GDM1 (cell line): Measurements from ENCODE around the gene GHRHR.

Experiments
- DNase-seq: peaks from one replicate; lab custom pipeline; 2025; lab: John Stamatoyannopoulos, UW

GHRHR gene

DNA sequence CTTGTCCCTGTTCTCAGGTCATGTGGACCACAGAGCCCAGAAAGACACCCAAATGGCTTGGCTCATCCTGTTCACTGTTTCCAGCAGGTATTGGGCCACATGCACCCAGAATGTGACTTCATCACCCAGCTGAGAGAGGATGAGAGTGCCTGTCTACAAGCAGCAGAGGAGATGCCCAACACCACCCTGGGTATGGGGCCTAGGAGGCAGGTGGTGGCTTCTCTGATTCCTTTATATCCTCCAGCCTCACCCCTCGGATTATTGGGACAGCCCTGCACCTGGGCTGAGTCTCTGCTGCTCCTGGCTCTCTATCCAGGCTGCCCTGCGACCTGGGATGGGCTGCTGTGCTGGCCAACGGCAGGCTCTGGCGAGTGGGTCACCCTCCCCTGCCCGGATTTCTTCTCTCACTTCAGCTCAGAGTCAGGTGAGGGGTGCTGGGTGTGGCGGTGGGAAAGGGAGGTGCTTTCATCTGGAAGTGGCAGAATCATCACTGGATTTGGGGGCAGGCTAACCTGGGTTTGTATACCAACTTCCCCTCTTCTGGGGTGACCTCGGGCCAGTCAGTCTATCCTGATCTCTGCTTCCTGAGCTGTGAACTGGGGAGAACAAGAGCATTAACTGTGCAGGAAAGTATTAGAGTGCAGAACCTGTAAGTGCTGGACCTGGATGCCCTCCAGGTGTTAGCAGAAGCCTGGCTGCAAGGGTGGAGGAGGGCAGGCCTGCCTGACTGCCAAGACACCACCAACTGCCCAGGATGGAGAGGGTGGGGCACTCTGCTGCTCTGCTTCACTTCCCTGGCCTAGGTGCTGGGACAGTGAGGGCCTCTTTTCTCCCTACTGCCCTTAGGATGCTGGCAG lies 5.2 kb downstream of the GHRHR start:
- DNase-seq: no peak

DNA sequence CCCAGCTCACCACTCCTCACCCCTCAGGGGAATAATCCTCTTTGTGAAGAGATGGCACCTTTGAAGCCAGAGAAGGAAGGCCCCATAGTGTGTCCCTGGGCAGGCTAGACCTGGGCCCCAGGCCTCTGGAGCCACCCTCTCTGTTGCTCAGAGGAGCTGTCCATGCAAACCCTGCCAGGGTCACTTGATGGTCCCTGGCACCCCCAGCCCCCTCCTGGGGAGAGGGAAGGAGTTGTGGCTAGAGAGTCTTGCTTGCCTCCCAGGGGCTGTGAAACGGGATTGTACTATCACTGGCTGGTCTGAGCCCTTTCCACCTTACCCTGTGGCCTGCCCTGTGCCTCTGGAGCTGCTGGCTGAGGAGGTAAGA lies 5.8 kb downstream of the GHRHR start:
- DNase-seq: no peak

DNA sequence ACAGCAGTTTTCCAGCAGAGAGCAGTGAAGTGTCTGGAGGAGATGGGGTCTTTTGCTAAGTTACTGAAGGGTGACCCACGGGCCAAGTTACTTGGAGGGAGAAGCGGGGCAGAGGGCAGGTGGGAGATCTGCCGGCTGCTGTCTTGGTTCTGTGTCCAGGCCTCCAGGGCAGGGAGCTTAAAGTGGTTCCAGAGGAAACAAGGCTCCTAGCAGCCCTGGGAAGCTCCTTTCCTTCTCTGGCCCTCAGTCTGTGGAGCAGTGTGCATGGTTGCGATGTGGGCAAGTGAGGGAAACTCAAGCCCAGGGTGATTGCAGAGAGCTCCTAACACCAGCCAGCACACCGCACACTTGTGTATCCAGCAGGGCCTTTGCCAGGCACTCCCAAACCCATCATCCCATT lies 6.3 kb downstream of the GHRHR start:
- DNase-seq: no peak

DNA sequence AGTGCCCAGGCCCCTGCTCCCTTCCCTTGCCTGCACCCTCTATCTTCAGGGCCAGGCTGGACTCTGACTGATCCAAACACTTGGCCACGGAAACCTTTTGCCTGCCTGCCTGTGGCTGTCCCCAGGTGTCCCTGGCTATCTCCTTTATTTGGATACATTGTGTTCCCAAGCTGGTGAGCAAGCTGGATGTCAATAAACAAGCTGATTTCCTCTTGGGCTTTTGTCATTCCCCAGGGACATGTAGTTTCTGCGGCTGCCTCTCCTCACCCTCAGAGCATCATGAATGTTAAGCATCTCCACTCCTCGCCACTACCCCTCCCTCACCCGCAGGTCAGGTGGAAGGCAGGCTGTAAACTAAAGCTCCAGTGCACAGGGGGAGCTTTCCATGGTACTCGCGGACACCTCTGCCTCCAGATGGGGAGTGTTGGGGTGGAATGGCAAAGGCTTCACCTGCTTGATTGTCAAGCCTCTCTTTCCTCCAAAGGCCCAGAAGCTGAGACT lies 6.9 kb downstream of the GHRHR start:
- no peak for DNase-seq

DNA sequence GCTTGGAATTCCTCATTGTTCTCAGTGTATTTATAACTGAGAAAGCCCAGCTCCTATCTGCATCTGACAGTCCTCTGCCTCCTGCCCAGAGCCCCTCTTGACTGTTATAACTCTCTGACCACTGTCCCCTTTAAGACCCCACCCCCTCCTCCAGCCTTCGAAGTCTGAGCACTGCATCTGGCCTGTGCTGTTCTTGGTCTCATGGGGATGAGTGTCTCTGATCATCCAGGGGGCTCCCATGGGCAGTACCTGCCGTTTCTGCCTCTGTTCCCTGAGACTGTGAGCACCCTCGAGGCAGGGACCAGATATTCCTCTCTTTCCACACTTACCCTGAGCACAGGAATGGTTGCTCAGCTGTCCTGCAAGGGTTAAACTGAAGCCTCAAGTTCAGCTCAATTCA lies 7.7 kb downstream of the GHRHR start:
- no peak for DNase-seq

DNA sequence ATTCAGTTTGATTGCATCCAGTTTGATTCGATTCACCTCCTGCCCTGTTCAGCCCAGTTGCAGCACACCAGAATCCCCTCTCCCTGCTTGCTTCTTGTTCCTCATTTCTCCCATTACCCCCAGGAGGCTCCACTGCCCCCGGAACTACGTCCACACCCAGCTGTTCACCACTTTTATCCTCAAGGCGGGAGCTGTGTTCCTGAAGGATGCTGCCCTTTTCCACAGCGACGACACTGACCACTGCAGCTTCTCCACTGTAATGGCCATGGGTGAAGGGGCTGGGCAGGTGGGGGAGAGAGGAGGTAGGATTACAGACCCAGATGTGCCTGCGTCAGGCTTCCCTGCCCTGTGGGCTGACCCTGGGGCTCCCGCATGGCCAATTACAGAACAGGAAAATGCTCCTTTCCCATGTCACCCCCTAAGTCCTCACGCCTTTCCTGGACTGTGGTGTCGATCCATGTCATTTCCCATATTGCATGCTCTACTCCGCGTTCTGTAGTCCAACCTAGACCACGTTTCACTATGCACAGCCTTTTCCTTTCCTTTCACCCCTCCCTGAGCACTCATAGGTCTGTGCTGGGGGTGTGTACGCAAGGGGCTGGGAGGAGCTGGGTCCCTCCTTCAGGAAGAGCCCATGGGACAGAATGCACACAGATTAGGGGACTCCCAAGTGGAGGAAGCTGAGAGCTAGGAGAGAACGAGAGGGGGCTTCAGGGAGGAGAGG lies 8.2 kb downstream of the GHRHR start:
- DNase-seq: no peak

DNA sequence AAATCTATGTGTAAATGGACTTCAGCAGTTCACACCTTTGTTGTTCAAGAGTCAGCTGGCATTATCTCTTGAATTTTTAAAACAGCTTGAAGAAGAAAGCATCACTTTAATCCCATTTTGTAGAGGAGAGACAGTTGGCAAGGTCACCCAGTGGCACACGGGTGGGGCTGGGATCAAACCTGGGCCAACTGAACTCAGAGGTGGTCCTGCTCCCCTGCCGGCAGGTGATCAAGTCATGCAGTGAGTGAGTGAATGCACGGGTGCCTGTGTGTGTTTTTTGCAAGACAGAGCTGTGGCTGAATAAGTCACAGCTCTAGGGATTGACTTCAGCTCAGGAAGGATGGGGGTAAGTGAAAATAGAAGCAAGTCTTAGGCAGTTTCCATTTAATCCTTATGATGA lies 9.5 kb downstream of the GHRHR start:
- no peak for DNase-seq

DNA sequence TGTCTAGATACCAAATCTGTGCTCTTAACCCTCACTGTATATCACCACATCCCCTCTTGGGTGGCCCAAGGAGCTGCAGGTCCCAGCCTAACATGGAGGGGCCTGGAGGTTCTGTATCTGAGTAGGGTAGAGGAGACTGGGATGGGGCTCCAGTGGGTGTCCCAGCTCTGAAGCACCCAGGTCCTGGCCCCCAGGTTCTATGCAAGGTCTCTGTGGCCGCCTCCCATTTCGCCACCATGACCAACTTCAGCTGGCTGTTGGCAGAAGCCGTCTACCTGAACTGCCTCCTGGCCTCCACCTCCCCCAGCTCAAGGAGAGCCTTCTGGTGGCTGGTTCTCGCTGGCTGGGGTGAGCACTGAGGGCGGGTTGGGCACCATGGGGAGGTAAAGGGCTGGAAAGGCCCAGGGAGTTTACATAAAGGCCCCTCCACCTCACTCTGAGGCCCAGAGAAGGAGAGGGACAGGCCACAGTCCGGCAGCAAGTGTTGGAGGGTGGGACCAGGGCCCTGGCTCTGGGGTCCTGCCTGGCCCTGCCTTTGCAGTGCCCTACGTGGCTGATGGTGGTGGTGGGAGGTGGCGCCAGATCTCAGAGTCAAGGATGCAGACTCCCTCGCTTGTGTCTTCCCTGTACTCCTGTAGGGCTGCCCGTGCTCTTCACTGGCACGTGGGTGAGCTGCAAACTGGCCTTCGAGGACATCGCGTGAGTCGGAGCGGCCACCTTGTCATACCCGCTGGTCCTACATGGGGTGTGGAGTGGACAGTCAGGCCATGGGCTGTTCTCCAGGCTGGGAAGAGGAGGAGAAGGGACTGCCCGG lies 10.2 kb downstream of the GHRHR start:
- DNase-seq: no peak

DNA sequence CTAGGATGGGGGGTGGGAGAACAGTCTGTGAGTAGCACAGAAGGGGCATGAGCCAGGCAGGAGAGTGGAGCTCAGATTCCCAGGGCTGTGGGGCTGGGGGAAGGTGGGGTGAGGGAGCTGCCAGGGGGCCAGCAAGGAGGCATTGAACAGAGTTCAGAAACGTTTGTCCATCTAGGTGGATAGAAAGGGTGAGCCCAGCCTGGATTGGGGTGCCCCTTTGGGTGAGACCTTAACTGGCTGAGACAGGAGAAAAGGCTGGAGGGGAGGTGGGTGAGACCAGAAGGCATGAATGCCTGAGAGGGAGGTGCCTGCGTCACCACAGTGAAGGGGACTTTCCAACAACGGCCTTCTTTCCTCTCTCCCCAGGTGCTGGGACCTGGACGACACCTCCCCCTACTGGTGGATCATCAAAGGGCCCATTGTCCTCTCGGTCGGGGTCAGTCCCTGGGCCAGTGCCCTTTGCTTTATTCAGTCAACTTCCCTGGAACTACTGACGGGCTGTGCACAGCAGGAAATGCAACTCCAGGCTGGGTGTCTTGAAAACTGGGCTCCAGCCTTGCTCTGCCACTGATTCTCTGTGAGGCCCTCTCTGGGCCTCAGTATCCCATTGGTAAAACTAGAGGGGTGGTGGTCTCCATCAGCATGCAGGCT lies 11.0 kb downstream of the GHRHR start:
- DNase-seq: no peak

DNA sequence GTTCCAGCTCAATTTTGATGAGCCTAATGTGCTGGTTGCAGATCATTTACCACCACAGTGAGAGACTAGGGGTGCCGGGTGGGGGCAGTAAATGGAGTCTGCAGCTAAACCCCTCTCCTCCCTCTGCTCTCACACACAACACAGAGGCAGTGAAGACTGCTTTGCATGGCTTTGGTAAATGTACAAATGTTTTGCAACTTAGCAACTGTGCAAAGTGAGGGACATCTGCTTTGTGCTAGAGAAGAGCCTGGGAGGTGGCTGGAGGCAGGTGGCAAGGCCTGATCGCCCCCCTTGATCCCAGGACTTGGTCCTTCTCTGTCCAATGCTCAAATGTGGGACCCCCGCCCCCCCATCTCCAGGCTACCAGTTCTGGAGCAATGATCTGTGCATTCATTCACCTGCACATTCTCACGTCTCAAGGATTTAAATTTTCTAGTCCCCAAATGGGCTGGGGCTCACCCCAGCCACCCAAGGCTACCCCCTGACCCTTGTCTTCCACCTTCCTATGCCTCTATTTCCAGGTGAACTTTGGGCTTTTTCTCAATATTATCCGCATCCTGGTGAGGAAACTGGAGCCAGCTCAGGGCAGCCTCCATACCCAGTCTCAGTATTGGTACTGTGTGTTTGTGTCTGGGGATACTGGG lies 11.6 kb downstream of the GHRHR start:
- no peak for DNase-seq

DNA sequence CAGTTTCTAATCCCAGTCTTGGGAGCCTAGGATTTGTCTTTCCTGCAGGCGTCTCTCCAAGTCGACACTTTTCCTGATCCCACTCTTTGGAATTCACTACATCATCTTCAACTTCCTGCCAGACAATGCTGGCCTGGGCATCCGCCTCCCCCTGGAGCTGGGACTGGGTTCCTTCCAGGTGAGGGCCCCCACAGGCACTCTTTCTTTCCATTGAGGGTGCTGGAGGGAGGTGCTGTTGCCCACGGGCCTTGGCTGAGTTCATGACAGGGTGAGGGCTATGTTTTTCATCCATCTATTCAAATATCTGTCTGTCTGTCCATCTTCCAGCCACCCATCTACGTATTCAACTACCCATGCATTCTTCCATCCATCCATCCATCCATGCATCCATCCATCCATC lies 12.6 kb downstream of the GHRHR start:
- DNase-seq: no peak

DNA sequence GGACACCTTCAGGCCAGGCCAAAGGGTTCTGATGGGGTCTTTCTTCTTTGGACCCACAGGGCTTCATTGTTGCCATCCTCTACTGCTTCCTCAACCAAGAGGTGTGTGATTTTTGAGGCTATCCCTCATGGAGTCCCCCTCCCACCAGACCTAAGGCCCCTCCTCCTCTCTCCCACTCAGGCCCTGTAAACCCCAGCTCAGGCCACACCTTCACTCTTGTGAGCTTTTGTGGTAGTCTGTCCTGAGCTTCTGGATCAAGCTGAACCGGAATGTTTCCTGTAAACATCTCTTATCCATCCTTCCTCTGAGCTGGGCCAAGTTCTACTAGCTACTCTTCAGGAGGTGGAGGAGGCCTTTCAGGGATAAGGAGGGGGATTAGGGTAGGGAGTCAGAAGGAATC lies 13.5 kb downstream of the GHRHR start:
- no peak for DNase-seq

DNA sequence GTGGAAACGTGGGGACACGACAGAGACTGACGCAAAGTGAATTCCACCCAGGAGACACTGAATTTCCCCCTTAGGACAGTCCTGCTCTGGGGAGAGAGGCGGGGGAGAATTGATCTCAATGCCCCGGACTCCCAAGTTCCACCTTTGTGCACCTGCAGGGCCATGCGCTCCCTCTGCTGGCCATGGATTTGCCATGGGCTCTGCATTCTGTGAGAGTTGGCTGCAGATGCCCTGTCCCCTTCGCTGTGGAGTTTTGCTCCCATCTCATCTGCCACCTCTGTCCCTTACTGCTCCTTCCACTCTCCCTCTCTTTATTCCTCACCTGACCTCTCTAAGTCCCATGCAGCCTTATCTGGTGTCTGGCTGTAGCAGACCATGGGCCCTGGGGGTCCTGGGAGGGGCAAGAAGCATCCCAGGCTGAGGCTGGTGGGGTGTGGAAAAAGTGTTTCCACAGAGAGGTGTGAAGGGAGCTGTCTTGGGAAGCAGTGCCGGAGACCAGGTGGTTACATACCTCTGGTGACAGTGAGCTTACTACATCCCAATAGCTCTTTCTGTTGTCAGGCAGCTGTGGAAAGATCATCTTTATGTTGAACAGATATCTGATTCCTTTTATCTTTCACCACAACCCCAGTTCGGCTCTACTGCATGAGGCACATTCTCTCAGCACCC lies 14.3 kb downstream of the GHRHR start:
- DNase-seq: no peak

DNA sequence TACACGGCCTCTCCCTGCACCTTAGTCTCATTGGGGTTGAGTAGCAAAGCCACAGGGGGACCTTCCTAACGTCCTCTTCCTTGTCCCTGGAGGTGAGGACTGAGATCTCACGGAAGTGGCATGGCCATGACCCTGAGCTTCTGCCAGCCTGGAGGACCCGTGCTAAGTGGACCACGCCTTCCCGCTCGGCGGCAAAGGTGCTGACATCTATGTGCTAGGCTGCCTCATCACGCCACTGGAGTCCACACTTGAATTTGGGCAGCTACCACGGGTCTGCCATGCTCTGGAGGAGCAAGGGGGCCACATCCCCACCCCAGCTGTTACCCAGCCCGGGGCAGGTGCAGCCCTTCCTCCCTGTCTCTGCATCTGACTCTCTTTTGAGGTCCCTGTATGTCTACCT lies 15.3 kb downstream of the GHRHR start:
- DNase-seq: no peak

DNA sequence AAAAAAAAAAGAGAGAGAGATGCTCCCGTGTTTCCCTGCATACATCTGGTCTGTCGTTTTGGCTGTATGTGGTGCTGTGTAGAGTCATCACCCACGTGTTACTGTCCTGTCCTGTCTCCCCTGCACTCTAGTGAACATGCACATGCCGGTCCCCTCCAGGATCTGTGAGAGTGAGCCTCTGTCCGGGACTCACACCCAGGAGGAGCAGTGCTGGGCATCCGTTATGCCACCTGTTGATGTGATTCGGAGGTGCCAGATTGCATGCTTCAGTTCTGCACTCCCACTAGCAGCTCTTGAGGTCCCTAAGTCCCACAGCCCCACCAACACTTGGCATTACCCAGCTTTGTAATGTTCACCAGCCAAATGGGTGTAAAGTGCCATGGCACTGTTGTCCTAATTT lies 16.4 kb downstream of the GHRHR start:
- no peak for DNase-seq

DNA sequence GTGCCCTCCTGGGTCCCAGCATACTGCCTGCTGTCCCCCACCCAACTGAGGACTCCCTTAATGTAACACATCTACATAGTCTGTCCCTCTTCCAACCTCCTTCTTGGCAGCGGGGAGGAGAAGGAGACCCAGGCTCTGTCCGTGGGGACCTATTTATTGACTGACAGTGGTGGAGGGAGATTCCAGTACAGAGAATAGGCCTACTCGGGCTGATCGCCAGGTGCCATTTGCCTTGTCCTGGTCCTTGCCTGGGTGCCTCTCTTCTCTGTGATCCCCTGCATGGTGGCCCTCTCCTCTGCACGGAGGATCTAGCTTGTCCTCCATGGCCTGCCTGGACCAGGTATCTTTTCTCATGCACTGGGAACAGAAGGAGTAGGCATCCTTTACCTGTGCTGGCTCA lies 17.0 kb downstream of the GHRHR start:
- no peak for DNase-seq

DNA sequence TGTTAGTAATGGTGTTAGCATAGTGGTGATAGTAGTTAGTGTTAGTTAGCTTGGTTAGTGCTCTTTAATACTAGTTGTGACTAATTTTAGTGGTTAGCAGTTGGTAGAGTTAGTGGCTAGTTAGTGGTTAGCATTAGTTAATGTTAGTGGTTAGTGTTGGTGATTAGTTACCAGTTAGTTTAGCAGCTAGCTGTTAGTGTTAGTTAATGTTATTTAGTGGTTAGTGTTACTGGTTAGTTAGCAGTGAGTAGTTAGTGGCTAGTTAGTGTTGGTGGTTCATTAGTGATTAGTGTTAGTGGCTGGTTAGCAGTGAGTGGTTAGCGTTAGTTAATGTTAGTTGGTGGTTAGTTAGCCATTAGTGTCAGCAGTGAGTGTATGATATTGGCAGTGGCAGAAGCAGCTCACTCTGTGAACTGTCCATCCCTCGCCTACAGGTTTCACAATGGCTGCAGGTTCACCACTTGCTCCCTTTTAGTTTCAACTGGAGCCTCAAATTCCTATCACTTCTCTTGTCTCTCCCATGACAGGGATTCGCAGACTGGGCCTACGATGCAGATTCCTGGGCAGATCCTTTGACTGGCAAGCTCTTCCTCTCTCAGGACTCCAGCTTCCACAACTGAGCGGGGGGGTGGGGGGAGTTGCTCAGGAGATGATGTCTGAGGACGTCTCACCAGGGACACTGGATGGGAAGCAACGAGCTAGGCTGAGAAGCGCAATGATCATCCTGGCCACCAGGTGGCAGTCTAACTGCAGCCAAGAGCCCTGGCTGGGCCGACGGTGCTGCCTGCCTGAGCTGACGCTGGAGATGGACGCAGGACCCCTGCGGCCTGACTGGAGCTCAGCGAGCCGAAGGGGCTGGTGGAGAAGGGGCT lies 19.5 kb downstream of the GHRHR start:
- peak; percentile 33 for DNase-seq

DNA sequence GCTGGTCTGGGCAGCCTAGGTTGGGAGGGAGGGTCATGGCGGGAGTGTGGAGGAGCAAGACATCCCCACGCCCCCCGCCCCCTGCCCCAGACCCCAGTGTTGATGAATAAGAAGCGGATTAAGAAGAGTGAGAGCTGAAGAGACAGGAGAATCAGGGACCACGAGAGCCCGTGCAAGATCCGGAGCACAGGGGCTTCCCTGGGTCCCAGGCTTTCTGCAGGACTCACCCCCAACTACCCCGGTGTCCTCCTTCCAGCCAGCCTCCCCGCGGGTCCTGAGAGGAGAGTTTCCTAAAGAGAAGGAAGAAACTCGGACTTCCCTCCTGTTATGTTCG lies 20.1 kb downstream of the GHRHR start:
- DNase-seq: no peak

DNA sequence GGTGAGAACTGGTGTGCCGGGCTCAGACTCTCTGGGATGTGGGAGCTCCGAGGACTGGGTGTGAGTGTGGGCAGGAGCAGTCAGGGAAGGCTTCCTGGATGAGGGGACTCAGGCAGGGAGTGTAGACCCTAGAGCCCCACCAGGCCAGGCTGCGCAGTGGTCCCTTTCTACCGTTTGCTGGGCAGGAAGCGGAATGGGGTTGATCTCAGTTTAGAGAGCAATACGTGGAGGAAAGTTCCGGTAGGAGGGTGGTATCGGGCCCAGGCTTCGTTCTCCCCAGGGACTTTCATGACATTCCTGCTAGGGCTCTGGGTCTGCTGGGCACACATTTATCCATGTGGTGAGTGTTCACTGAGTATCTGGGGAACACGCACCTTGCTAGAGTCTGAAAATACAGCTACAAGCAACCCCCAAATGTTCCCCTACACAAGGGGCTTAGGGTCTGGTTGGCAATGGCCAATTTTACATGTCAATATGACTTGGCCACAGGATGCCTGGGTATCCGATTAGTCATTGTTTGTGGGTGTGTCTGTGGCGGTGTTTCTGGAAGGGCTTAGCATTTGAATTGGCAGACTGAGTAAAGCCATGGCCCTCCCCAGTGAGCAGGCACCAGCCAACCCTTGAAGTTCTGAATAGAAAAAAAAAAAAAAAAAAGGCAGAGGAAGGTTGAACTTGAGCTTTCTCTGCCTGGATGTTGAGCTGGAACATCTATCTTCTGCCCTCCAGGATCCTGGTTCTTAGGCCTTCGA lies 20.8 kb downstream of the GHRHR start:
- DNase-seq: no peak
